22Rv1 (cell line): Measurements from ENCODE around the gene PRPH.

Source experiments
- ZFX ChIP-seq: fragments of 450-650 bp; IDR thresholded peaks from 2 replicates; pipeline ENCODE4 v1.6.1; 2017; ENCODE audit warnings: antibody characterized with exemption, borderline replicate concordance
- TF ChIP-seq, protein P1 (sequence below): fragments of 450-650 bp; IDR thresholded peaks from 2 replicates; pipeline ENCODE4 v1.5.1; 2017; ENCODE audit warnings: mild to moderate bottlenecking

DNA sequence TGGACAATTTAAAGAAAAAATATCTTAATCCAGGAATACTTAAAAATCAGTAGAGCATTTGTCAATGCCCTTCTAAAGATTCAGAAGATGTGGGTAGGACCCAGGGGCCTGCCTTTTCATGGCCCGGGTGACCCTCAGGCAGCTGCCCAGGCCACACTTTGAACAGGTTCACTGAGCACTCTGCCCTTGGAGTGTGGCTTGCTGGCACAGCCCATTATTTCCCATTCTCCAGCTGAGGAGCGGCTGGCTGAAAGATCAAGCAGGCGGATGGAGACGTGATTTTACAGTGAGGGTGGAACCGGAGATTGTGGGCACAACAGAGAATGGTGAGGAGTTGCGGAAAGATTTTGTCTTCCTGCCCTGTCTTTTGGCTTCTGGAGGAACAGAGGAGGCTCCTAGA is 7.1 kb upstream of the PRPH start:
- TF ChIP-seq, protein P1, sequence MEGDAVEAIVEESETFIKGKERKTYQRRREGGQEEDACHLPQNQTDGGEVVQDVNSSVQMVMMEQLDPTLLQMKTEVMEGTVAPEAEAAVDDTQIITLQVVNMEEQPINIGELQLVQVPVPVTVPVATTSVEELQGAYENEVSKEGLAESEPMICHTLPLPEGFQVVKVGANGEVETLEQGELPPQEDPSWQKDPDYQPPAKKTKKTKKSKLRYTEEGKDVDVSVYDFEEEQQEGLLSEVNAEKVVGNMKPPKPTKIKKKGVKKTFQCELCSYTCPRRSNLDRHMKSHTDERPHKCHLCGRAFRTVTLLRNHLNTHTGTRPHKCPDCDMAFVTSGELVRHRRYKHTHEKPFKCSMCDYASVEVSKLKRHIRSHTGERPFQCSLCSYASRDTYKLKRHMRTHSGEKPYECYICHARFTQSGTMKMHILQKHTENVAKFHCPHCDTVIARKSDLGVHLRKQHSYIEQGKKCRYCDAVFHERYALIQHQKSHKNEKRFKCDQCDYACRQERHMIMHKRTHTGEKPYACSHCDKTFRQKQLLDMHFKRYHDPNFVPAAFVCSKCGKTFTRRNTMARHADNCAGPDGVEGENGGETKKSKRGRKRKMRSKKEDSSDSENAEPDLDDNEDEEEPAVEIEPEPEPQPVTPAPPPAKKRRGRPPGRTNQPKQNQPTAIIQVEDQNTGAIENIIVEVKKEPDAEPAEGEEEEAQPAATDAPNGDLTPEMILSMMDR, result no peak
- TF ChIP-seq ZFX, result no peak
